ENCODE data around the gene ANKEF1. TPM values are rescaled to one million over a fixed set of nuclear protein-coding genes. Genes with fewer than 3 reads are reported as not detected.

Gene ANKEF1
- total RNA-seq, 1 experiment from 2014 or later = 8.3 TPM

GRCh38 chr20:10076126-10077080, 41.6 kb downstream of the ANKEF1 start:
- H3T11ph ChIP-seq (ENCODE audit: low read length) = no peak overlapping the region
- H3K9me3 Mint-ChIP-seq = no peaks in the 10 kb centered on the region; a peak in 1 of 5 replicates
- no peak for DNase-seq
- no peaks in the 10 kb centered on the region for H3K79me1 ChIP-seq (ENCODE audit: insufficient read depth, low read depth, low read length, poor library complexity, severe bottlenecking)
- H2AFZ ChIP-seq (ENCODE audit: low read length) = no peak overlapping the region
- H3K4me1 Mint-ChIP-seq = no peaks in the 10 kb centered on the region
- no peak overlapping the region for H2BK120ac ChIP-seq (ENCODE audit: low read depth, low read length, poor library complexity, severe bottlenecking)
- no peaks in the 10 kb centered on the region for H3K79me2 ChIP-seq (ENCODE audit: insufficient read depth, low read length)
- H3K23ac ChIP-seq (ENCODE audit: insufficient read length, low read depth, low read length) = no peak overlapping the region
- H3K4me2 ChIP-seq (ENCODE audit: insufficient read depth, insufficient read length, low read length) = no peak overlapping the region
- no peak overlapping the region for H2BK20ac ChIP-seq (ENCODE audit: low read depth, low read length, poor library complexity, severe bottlenecking)
- H3K4ac ChIP-seq (ENCODE audit: low read depth, low read length) = no peak overlapping the region
- H3K23me2 ChIP-seq (ENCODE audit: insufficient read length, low read depth, low read length, poor library complexity, severe bottlenecking) = no peaks in the 10 kb centered on the region
- no peaks in the 10 kb centered on the region; the same call in 1 of the 2 replicates for H3K27me3 Mint-ChIP-seq (ENCODE audit: low read depth)
- no peaks in the 10 kb centered on the region for H3K36me3 Mint-ChIP-seq (ENCODE audit: insufficient read depth in 1 of 3, low read depth in 3 of 3)
- H3K9ac ChIP-seq (ENCODE audit: extremely low read depth, insufficient read length, low read length) = no peak overlapping the region
- H4K20me1 ChIP-seq (ENCODE audit: control insufficient read depth, insufficient read depth, insufficient read length) = no peaks in the 10 kb centered on the region
- TF ChIP-seq, protein P1, sequence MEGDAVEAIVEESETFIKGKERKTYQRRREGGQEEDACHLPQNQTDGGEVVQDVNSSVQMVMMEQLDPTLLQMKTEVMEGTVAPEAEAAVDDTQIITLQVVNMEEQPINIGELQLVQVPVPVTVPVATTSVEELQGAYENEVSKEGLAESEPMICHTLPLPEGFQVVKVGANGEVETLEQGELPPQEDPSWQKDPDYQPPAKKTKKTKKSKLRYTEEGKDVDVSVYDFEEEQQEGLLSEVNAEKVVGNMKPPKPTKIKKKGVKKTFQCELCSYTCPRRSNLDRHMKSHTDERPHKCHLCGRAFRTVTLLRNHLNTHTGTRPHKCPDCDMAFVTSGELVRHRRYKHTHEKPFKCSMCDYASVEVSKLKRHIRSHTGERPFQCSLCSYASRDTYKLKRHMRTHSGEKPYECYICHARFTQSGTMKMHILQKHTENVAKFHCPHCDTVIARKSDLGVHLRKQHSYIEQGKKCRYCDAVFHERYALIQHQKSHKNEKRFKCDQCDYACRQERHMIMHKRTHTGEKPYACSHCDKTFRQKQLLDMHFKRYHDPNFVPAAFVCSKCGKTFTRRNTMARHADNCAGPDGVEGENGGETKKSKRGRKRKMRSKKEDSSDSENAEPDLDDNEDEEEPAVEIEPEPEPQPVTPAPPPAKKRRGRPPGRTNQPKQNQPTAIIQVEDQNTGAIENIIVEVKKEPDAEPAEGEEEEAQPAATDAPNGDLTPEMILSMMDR (conservative IDR thresholded peaks at IDR 0.05) = no peak
- H3K4me3 Mint-ChIP-seq = no peak overlapping the region
- no peak overlapping the region for H3K14ac ChIP-seq (ENCODE audit: insufficient read depth, low read length)
- WGBS (ENCODE audit: extremely low coverage, insufficient read length, low lambda C conversion rate) = no CpG with 5 or more reads among the region's 5 CpGs
- peak overlapping the region in 1 of 3 experiments; percentile 19; a peak in 1 of 7 replicates for H3K27ac Mint-ChIP-seq
- H4K8ac ChIP-seq (replicated peaks; ENCODE audit: insufficient read length, low read depth, low read length) = peak overlapping the region; percentile 60
- no peak overlapping the region for H2BK5ac ChIP-seq (ENCODE audit: insufficient read length, low read length)
- no peak overlapping the region for H2BK15ac ChIP-seq (ENCODE audit: low read depth, low read length)
- no peaks in the 10 kb centered on the region for H3K4me1 ChIP-seq (ENCODE audit: insufficient read depth, low read length)
- no peak overlapping the region for H2AK5ac ChIP-seq (ENCODE audit: insufficient read length, low read length)
- no peak overlapping the region for H3K56ac ChIP-seq (ENCODE audit: insufficient read length, low read depth, low read length)
- no peak overlapping the region for H4K91ac ChIP-seq (ENCODE audit: insufficient read length, low read depth, low read length)
- H2BK12ac ChIP-seq (ENCODE audit: insufficient read length, low read depth, low read length) = no peak overlapping the region
- no peaks in the 10 kb centered on the region for H3K9me3 ChIP-seq (ENCODE audit: control insufficient read depth, low read depth, low read length)
- no peak overlapping the region for H3K27ac ChIP-seq (ENCODE audit: insufficient read length, low read depth, low read length)
- H3K18ac ChIP-seq (ENCODE audit: insufficient read length, low read depth, low read length) = no peak overlapping the region
- no peak overlapping the region for H4K5ac ChIP-seq (ENCODE audit: insufficient read length, low read depth, low read length)
- no peaks in the 10 kb centered on the region for H3K27me3 ChIP-seq (ENCODE audit: insufficient read depth, low read length)

Measured in H9 (cell line).